H1 (cell line): Measurements from ENCODE around the gene C6orf120. TPM values are rescaled to one million over a fixed set of nuclear protein-coding genes. Genes with fewer than 3 reads are reported as not detected.

Source experiments
- RXRA ChIP-seq: IDR thresholded peaks from 2 replicates; pipeline ENCODE4 v1.6.1; 2011; ENCODE audit warnings: low read depth, mild to moderate bottlenecking, low read length, moderate library complexity; ENCODE audit not compliant: insufficient read depth
- polyA plus RNA-seq, 7 experiments: library from polyadenylated mRNA; depleted of rRNA in 3 of 7; stranded (reverse) in 5 of 7; unstranded in 2 of 7; fragments of >200 nt in 5 of 7; fragments of 200-250 nt in 2 of 7; gene quantifications; 1 replicate in 5 of 7; 2 replicates in 1 of 7; 4 replicates in 1 of 7; pipeline versions ENCODE4 v1.2.1 to v1.2.3, GENCODE V29; 2011 to 2013; ENCODE audit warnings: missing spikeins in 2 of 7, mixed read lengths in 2 of 7
- total RNA-seq: library from RNA; stranded (reverse); fragmentation: NEBNext Ultra II Directional; extraction: Animal tissue kit (Norgen Biotek cat#: 25700); gene quantifications from 2 replicates; pipeline ENCODE4 v1.2.1, GENCODE V29; 2021

C6orf120 gene
- total and polyA plus RNA-seq, 2 of the 8 experiments (the other 6 are each of a cell fraction or from before 2014, with no cell fraction given): 16.2 to 30.6 TPM

DNA sequence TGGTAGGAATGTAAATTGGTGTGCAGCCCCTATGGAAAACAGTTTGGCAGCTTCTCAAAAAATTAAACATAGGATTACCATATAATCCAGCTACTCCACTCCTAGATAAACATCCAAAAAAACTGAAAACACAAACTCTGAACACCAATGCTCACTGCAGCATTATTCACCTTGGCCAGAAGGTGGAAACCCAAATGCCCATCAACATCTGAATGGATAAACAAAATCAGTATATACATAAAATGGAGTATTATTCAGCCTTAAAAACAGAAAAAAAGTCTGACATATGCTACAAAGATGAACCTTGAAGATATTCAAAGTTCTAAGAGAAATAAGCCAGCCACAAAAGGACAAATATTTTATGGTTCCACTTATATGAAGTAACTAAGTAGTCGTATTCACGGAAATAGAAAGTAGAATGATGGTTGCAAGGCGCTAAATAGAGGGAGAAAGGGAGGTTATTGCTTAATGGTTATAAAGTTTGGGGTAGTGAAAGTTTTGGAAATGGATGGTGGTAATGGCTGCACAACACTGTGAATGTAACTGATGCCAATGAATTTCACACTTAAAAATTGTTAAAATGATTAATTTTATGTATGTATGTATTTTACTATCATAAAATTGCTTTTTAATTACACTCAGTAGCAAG, 18.4 kb downstream of the C6orf120 start (continued):
- TF ChIP-seq RXRA: no peak
